Upper lobe of left lung (tissue), 6 donors: ENCODE data around the gene LRRC10B. TPM values are rescaled to one million over a fixed set of nuclear protein-coding genes. Genes with fewer than 3 reads are reported as not detected.

Source experiments
- ATAC-seq, 2 donors: fragments of 200-7000 bp; cut with Tn5 transposase; one replicate each; pipeline ENCODE4 v1.9.1; 2022; ENCODE audit warnings: mild to moderate bottlenecking in 2 of 2, moderate library complexity in 2 of 2; ENCODE audit not compliant: low FRiP score in 2 of 2
- DNase-seq, 2 donors: peaks; one replicate each; pipeline ENCODE4 v3.0.0-alpha.2; 2019 to 2020
- H3K27ac ChIP-seq, 4 donors: fragments of 200-600 bp; sonication (generic); one replicate each; pipeline ENCODE4 v1.5.1; 2016 to 2019
- H3K27me3 ChIP-seq, 4 donors: fragments of 200-600 bp; sonication (generic); one replicate each; pipeline ENCODE4 v1.5.1; 2017 to 2019
- H3K36me3 ChIP-seq, 4 donors: fragments of 200-600 bp; sonication (generic); one replicate each; pipeline ENCODE4 v1.5.1; 2016 to 2019
- H3K4me1 ChIP-seq, 4 donors: fragments of 200-600 bp; sonication (generic); one replicate each; pipeline ENCODE4 v1.5.1; 2018 to 2019
- H3K4me3 ChIP-seq, 4 donors: fragments of 200-600 bp; sonication (generic); one replicate each; pipeline ENCODE4 v1.5.1; 2017 to 2019; ENCODE audit warnings: mild to moderate bottlenecking in 2 of 4, moderate library complexity in 1 of 4
- H3K9me3 ChIP-seq, 4 donors: fragments of 200-600 bp; sonication (generic); one replicate each; pipeline ENCODE4 v1.5.1; 2018 to 2019
- EP300 ChIP-seq, 4 donors: sonication (generic); formaldehyde crosslinking; IDR thresholded peaks; one replicate each; pipeline ENCODE4 v1.5.1; 2017; ENCODE audit warnings: antibody characterized with exemption in 4 of 4, control low read depth in 2 of 4
- POLR2A ChIP-seq, 4 donors: fragments of 450-650 bp; IDR thresholded peaks; one replicate each; pipeline ENCODE4 v1.5.1; 2016 to 2017; ENCODE audit warnings: antibody characterized with exemption in 4 of 4, mild to moderate bottlenecking in 2 of 4
- POLR2AphosphoS5 ChIP-seq, 2 donors: sonication (generic); formaldehyde crosslinking; IDR thresholded peaks; one replicate each; pipeline ENCODE4 v1.5.1; 2017; ENCODE audit warnings: antibody characterized with exemption in 2 of 2
- whole genome bisulfite sequencing, 2 donors: methylation state at CpG; one replicate each; pipeline ENCODE4 v1.1.5; 2017 to 2018; 5-methylcytosine and 5-hydroxymethylcytosine counted together
- total RNA-seq, 6 donors: library from RNA; depleted of rRNA in 4 of 6; stranded (reverse); fragments of >200 nt in 4 of 6; gene quantifications; one replicate each; pipeline versions ENCODE4 v1.1.0 to v1.2.1, GENCODE V29; 2016 to 2021
- TF ChIP-seq, protein P1 (sequence below), 6 experiments: fragments of 450-650 bp in 4 of 6; fragments of 200-600 bp in 2 of 6; sonication (generic) in 2 of 6; IDR thresholded peaks; one replicate each; pipeline ENCODE4 v1.5.1; 2016 to 2019; ENCODE audit warnings: antibody characterized with exemption in 6 of 6
- donor health status: DM: no; HTN: no; CAD: no; lungs with moderate emphysema.
- donor health status: DM: no; HTN: yes; CAD: no; lungs with severe emphysema.

The LRRC10B gene
- total RNA-seq, 6 donors from 2014 or later: 0.31 to 24.2 (median 8.5) TPM

DNA sequence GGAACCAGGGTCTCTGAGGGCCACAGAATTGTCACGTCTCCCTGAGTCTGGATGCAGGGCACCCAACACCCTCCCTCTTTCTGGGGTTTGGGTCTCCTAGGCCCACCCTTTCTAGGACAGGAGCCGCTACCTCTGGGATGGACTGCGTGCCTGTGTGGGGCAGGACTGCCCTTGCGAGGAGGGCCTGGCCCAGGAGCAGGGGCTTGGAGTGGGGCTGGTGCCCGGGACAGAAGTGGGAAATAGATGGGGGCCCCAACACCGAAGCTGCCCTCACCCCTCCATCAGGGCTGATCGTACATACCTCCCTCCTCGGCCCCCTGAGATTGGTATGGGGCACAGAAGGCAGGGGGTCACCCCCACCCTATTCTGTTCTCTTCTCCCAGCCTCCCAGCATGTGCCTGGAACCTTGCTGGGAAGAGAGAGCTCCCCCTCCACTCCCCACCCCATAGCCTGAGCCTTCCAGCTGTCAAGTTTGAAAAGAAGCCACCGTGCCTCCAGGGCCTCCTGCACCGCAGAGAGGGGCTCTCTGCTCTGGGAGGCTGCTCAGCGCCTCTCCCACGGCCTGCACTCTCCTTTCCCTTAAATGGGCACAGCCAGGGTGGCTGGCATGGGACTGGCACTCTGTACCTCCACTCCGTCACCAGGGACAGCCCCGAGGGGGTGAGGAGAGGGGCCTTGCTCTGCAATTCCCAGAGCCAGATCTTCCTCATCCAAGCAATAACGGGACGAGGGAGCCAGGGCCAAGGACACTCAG is 1.8 kb downstream of the LRRC10B start:
- WGBS, 2 donors: 82 to 85% methylated on average over 11 to 16 of the region's 16 CpGs
- peaks cover 16 to 29% (median 19%) of the 10 kb centered on the region in 4 donors for H3K4me1 ChIP-seq
- no peak for ATAC-seq
- H3K27ac ChIP-seq: no peak overlapping the region
- TF ChIP-seq POLR2AphosphoS5 (IDR thresholded peaks at IDR 0.05) (no peak), EP300 (IDR thresholded peaks at IDR 0.05) (no peak), POLR2A (IDR thresholded peaks at IDR 0.05) (no peak)
- TF ChIP-seq, protein P1, sequence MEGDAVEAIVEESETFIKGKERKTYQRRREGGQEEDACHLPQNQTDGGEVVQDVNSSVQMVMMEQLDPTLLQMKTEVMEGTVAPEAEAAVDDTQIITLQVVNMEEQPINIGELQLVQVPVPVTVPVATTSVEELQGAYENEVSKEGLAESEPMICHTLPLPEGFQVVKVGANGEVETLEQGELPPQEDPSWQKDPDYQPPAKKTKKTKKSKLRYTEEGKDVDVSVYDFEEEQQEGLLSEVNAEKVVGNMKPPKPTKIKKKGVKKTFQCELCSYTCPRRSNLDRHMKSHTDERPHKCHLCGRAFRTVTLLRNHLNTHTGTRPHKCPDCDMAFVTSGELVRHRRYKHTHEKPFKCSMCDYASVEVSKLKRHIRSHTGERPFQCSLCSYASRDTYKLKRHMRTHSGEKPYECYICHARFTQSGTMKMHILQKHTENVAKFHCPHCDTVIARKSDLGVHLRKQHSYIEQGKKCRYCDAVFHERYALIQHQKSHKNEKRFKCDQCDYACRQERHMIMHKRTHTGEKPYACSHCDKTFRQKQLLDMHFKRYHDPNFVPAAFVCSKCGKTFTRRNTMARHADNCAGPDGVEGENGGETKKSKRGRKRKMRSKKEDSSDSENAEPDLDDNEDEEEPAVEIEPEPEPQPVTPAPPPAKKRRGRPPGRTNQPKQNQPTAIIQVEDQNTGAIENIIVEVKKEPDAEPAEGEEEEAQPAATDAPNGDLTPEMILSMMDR (IDR thresholded peaks at IDR 0.05): no peak
- H3K9me3 ChIP-seq: no peaks in the 10 kb centered on the region
- peaks cover 0 to 39% (median 23%) of the 10 kb centered on the region in 4 donors for H3K27me3 ChIP-seq
- no peak for DNase-seq
- no peak overlapping the region for H3K4me3 ChIP-seq
- no peaks in the 10 kb centered on the region for H3K36me3 ChIP-seq

DNA sequence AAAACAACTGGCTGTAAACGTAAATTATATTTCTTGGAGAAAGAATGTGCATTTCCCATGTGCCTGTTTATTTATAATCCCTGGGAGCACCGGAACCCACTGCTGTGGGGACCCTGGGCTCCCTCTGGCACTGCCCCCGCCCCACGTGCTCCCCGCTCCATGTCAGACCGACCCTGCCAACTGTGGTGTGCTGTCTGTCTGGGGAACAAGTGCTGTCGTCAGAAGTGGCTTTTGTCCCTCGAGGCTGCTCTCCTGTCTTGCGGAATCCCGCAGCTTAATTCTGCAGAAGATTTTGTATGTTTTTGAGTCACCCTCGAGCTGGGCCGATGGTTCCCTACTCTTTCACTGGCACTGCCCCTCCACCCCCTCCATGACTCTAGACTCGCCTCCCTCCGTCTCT is 2.4 kb downstream of the LRRC10B start:
- no peaks in the 10 kb centered on the region for H3K9me3 ChIP-seq
- H3K4me3 ChIP-seq: no peak overlapping the region
- WGBS, 2 donors: 73 to 81% methylated on average over 14 of the region's 14 CpGs
- H3K4me1 ChIP-seq: peaks cover 16 to 29% (median 19%) of the 10 kb centered on the region in 4 donors
- no peak for TF ChIP-seq EP300 (IDR thresholded peaks at IDR 0.05)
- no peak for TF ChIP-seq POLR2A (IDR thresholded peaks at IDR 0.05)
- TF ChIP-seq, protein P1 (IDR thresholded peaks at IDR 0.05): no peak
- no peak for TF ChIP-seq POLR2AphosphoS5 (IDR thresholded peaks at IDR 0.05)
- peaks cover 0 to 39% (median 23%) of the 10 kb centered on the region in 4 donors for H3K27me3 ChIP-seq
- peak in 1 of 2 donors; percentile 55 for DNase-seq
- H3K36me3 ChIP-seq: no peaks in the 10 kb centered on the region
- H3K27ac ChIP-seq: no peak overlapping the region
- no peak for ATAC-seq

DNA sequence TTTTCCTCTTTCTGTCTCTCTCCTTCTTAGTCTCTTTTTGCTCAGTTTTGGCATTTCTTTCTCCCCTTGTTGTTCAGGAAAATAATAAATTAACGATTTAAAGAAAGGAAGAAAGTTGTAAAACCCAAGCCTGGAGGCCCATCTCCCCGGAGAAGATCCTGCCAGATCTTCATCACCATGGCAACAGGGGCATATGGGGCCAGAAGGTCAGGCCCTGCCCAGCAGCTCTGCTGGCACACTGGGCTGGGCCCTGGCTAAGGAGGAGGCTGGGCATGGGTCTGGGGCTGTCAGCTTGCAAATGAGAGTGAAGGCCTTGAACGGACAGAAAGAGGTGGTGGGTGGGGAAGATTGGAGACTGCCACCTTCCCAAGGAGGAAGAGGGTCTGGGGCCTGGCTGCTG is 2.8 kb downstream of the LRRC10B start:
- TF ChIP-seq, protein P1 (IDR thresholded peaks at IDR 0.05): no peak
- TF ChIP-seq POLR2A (IDR thresholded peaks at IDR 0.05) (no peak), POLR2AphosphoS5 (IDR thresholded peaks at IDR 0.05) (no peak), EP300 (IDR thresholded peaks at IDR 0.05) (no peak)
- 51 to 65% methylated on average over 3 of the region's 3 CpGs for WGBS, 2 donors
- Histone ChIP-seq H3K9me3 (no peaks in the 10 kb centered on the region), H3K27ac (no peak overlapping the region), H3K27me3 (peaks cover 0 to 39% (median 23%) of the 10 kb centered on the region in 4 donors), H3K4me3 (no peak overlapping the region), H3K36me3 (no peaks in the 10 kb centered on the region), H3K4me1 (peaks cover 19 to 31% (median 20%) of the 10 kb centered on the region in 4 donors)
- ATAC-seq (no peak), DNase-seq (no peak)

DNA sequence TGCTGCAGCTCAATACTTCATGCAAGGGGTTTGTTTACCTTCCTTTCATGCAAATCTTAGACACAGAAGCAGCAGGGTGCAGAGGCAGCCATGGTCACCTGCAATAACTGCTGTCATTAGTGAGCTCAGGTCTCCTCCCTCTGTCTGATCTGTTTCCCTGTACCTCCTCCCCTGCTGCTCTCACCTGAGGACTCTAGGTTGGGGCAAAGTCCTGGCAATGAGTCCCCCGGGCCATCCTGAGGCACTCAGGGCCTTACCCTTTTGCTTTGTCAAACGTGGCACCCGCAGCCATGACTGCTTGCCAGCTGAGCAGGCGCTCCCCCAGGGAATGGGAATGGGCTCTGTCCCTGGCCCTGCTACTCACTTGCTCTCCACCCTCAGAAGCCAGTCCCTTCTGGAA is 3.9 kb downstream of the LRRC10B start:
- H3K9me3 ChIP-seq: no peaks in the 10 kb centered on the region
- TF ChIP-seq, protein P1 (IDR thresholded peaks at IDR 0.05): no peak
- TF ChIP-seq POLR2A (IDR thresholded peaks at IDR 0.05) (no peak), EP300 (IDR thresholded peaks at IDR 0.05) (no peak), POLR2AphosphoS5 (IDR thresholded peaks at IDR 0.05) (no peak)
- H3K4me3 ChIP-seq: no peak overlapping the region
- ATAC-seq: no peak
- peaks cover 19 to 38% (median 27%) of the 10 kb centered on the region in 4 donors for H3K4me1 ChIP-seq
- 81% methylated on average over 4 of the region's 4 CpGs; no CpG with 5 or more reads in 1 of the 2 donors for WGBS, 2 donors
- no peak for DNase-seq
- H3K27ac ChIP-seq: no peak overlapping the region
- H3K36me3 ChIP-seq: no peaks in the 10 kb centered on the region
- peaks cover 0 to 36% (median 21%) of the 10 kb centered on the region in 4 donors for H3K27me3 ChIP-seq
